Fibroblast of gingiva (primary cell): ENCODE measurements around the gene NCOR1.
"Not testable (repeated sequence)": the region's sequence is repeated elsewhere in the genome, so short reads cannot be mapped to it uniquely, and the experiment has no call there.

Source experiments
- DNase-seq: peaks from one replicate; pipeline ENCODE4 v3.0.0-alpha.2; 2011; ENCODE audit warnings: low read depth

NCOR1 gene

DNA sequence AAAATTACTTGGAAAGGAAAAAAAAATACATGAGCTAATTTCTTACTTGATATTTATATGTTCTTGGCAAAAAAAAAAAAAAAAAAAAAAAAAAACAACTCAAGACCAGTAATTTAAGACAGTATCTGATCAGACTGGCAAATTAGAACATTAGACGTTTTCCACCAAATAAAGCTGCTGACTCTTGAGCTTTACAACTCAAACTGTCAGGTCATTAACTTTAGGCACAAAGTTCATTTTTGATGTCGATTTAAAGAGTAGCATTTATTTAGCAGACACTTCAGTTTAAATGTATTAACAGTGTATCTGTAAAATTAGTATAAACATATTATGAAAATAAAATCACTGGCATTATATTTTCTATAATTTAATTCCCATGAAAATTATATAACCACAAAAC lies 66.7 kb downstream of the NCOR1 start:
- DNase-seq: no peak

DNA sequence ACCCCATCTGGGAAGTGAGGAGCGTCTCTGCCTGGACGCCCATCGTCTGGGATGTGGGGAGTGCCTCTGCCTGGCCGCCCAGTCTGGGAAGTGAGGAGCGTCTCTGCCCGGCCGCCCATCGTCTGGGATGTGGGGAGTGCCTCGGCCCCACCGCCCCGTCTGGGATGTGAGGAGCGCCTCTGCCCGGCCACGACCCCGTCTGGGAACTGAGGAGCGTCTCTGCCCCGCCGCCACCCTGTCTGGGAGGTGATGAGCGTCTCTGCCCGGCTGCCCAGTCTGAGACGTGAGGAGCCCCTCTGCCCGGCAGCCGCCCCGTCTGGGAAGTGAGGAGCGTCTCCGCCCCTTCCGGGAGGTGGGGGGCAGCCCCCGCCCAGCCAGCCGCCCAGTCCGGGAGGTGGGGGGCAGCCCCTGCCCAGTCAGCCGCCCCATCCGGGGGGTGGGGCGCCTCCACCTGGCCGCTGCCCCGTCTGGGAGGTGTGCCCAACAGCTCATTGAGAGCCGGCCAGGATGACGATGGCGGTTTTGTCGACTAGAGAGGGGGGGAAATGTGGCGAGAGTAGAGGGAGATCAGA lies 69.9 kb downstream of the NCOR1 start:
- not testable (repeated sequence) for DNase-seq

DNA sequence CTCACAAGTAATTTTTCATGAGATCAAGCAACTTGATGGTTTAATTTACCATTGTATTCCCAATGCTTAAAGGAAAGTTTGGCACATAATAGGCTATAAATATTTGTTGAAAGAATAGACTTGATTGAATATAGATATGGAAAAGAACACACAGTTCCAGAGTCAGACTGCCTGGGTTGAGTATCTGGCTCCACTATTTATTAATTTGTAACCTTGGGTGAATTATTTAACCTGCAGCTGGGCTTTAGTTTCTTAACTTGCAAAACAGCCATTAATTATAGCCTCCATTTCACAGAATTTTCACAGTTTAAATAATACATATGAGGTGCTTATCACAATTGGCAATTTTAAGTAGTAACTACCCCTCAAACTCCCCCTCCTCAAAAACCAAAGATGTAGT lies 73.6 kb downstream of the NCOR1 start:
- no peak for DNase-seq

DNA sequence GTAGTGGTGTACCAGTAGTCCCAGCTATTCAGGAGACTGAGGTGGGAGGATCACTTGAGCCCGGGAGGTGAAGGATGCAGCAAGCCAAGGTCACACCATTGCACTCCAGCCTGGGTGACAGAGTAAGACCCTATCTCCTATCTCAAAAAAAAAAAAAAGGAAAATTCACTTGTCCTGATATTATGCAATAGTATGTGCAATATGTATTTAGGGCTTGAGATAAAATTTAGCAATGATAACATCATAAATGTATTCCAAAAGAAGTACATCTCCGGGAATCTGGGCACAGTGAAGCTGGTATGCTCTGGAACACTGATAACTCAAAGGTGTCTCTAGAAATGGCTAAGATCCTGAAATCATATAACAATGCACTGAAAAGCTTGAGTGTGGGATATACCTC lies 74.5 kb downstream of the NCOR1 start:
- DNase-seq: no peak

DNA sequence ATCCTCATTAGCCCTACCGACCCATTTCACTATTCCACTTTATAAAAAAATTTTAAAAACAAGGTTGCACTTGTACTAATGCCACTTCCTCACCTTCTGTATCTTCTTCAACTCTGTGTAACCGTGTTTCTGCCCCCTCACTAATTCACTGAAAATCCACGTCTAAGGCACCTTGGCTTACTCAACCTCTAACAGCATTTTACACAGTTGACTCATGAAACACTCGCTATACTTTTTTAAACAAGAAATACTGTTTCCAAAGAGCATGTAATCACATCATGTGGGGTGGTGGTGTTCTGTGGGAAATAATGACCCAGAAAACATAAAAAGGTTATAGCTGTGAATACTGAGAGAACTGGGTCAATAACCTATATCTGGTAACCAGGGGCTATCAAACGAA lies 79.9 kb downstream of the NCOR1 start:
- DNase-seq: no peak

DNA sequence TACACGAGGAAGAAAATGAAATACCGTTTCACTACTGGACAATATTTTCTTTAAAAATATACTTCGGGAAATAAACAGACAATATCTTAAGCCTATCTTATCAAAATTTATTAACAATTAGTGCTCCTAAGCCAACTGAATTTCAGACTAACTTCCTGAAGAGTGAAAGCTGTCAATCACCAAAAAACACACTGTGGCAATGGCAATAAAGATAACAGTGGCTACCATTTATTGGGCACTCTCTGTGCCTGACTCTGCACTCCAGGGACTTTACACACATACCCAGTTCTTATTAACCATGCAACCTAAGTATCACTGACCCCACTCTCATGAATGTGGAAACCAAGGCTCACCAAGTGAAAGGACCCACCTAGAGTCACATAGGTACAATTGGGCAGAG lies 83.7 kb downstream of the NCOR1 start:
- DNase-seq: no peak

DNA sequence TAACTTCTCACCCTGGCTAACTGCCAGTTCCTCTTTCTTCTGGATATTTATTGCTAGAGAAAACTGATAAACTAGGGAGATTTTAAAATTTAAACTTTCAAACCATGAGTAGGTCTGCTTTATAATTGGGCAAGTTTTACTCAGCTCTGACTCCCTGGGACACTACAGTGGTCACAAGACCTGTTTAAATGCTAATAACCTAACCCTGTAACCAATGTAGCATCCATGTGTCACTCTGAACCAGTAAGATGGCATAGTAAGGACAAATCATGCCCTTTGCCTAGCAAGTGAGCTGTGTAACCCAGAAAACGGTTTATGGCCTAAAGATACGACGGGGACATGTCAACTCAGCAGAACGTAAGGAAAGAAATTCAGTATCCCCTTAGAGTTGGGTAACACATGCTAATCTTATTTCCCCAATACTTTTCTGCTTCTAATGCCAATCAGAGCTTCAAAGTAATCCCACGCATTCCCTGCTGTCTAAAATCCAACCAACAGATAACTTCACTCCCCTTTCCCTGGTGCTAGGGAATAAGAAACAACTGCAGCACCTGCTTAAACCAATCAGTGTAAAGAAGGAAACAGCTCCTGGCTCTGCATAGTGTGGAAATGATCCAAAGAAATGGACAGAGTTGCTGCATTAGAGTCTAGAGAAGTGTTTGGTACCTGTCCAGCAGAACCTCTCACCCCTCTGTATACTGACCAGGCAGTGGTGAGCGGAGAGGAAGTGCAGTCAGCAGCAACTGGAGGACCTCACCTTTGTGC lies 85.7 kb downstream of the NCOR1 start:
- no peak for DNase-seq

DNA sequence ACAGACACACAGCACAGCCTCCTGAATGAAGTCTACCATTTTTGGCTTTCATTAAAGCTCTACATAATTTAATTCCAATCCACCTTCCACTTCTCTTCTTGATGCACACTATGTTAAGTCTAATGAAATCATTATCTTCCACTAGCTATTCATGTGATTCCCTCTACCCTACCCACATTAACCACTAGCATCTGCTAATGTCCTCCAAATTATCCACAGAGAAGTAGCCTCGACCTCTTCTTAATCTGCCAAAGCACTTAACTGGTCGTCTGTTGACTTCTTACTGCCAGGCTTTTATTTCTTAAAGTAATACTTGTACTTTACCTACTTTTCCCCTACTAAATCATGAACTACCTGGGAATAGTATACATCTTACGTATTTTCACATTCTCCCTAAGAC lies 91.8 kb downstream of the NCOR1 start:
- DNase-seq: no peak

DNA sequence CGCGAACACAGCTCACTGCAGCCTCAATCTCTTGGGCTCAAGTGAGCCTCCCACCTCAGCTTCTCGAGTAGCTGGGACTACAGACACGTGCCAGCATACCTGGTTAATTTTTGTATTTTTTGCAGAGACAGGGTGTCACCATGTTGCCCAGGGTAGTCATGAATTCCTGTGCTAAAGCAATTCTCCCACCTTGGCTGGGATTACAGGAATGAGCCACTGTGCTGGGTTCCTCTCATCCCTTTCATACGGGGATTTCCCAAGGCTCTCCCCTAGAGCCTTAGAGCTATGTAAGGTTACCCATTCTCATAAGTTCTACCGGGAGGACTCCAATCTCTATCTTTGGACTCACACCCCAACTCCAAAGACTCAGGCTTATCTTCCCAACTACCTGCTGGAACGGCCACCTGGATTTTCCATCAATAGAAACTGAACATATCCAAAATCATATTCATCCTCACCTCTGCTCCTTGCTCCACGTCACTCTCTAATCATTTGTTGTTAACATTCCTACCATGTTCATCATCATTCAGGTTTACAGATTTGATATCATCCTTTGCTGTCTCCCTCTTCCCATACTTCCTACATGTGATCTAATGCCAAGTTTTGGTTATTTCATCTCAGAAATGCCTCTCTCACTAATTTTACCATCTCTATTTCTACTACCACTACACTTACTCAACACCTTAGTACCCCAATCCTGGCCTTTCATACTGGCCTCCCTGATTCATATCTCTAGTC lies 92.5 kb downstream of the NCOR1 start:
- DNase-seq: no peak

DNA sequence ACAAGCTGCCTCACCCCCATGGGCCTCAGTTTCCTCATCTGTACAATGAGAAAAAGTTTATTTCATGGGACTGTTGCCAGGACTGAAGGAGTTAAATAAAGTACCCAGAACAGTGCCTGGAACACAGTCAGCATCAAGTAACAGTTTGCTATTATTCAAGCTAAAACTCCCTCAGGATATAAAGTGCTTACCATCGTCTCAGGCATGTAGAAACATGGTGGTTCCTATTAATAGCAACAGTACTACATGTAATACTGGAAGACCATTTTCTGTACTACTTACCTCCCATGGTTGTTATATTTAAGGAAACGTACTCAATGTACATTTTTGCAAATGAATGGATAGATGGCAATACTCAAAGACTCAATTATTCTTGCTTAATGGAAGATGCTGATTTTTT lies 93.4 kb downstream of the NCOR1 start:
- DNase-seq: no peak

DNA sequence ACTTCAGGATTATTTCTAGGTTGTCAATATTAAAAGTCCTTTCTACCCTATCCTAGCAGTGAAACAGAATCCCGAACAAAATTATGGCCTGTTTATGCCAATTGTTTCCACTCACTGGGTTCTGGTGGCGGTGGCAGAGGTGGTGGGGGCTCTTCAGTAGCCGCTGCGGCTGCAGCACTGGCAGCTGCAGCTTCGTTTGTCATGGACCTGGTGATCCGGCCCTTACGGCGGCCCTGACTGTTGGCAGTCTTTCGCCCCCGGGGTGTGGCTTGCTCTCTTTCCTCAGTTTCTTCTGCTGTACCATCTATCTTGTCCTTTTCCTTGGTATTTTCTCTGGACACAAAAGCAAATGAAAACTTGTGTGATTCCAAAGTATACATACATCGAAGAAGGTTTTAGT lies 94.4 kb downstream of the NCOR1 start:
- no peak for DNase-seq

DNA sequence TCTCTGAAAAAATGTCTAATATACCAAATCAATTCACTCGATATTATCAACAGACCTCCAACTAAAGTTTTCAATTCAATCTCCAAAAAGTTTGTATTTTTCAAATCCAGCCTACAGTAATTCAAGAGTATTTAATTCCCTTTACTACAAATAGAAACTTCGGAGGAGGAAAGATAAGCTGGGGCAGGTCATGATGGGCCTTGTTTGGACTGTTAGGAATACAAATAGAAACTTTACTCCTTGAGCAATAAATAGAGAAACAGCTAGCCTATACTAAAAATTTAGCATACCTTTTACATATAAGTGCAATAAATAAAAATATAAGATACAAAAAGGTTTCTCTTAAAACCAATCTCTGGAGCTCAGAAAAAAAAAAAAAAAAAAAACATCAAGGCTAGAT lies 98.2 kb downstream of the NCOR1 start:
- no peak for DNase-seq

DNA sequence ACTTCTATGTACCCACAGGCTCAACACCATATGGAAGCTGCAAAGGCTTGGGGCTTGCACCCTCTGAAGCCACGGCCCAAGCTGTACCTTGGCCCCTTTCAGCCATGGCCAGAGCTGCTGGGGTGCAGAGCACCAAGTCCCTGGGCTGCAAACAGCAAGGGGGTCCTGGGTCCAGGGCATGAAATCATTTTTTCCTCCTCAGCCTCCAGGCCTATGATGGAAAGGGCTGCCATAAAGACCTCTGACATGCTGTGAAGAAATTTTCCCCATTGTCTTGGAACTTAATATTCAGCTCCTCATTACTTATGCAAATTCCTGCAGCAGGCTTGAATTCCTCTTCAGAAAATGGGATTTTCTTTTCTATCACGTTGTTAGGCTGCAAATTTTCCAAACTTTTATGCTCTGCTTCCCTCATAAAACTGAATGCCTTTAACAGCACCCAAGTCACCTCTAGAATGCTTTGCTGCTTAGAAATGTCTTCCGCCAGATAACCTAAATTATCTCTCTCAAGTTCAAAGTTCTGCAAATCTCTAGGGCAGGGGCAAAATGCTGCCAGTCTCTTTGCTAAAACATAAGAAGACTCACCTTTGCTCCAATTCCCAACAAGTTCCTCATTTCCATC lies 100.1 kb downstream of the NCOR1 start:
- DNase-seq: not testable (repeated sequence)

DNA sequence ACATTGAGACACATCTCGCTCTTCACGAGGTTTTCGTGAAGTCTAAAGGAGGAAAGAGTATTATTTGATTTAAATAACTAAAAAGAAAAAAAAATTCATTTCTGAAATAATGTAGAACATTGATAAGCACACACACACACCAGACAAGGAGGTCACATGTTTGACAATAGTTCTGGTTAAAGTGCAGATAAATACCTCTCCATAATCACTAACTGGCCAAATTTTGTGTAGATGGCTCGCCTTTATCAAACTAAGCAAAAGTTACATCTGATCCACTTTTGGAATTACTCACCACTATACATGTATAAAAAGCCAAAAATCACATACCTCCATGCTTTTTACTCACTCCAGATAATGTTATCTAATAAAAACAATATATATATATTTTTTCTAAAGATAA lies 106.5 kb downstream of the NCOR1 start:
- no peak for DNase-seq

DNA sequence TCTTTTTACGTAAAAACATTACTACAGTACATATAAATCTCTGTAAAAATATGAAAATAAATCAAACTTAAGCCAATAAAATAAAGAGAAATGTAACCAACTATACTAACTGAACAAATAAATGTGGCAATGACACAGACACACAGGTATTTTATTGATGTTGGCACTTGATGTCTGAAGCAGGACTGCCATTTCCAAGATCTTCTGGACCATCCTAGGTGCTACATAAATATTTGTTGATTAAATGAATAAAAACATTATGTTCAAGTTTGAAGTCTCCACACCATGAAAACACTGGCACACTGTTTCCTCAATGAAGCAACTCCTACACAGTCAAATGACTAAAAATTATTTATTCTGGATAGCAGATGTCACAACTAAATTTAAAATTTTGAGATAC lies 106.9 kb downstream of the NCOR1 start:
- no peak for DNase-seq

DNA sequence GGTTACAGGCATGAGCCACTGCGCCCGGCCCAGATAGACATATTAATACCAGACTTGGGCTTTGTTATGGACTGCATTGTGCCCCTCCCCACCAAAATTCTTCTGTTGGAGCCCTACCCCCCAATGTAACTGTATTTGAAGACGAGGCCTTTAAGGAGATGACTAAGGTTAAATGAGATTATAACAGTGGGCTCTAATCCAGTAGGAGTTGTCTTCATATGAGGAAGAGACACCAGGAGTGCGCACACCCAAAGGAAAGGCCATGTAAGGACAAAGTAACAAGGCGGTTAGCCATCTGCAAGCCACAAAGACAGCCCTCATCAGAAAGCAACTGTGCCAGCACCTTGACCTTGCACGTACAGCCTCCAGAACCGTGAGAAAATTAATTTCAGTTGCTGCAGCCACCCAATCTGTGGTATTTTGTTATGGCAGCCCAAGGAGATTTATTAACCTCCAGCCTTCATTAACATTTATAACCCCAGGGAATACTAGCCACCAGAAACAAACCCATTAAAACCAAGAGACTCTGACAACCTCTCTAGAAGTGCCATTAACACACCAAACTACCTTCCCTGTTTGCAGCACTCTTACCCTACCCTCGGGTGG lies 108.1 kb downstream of the NCOR1 start:
- DNase-seq: no peak

DNA sequence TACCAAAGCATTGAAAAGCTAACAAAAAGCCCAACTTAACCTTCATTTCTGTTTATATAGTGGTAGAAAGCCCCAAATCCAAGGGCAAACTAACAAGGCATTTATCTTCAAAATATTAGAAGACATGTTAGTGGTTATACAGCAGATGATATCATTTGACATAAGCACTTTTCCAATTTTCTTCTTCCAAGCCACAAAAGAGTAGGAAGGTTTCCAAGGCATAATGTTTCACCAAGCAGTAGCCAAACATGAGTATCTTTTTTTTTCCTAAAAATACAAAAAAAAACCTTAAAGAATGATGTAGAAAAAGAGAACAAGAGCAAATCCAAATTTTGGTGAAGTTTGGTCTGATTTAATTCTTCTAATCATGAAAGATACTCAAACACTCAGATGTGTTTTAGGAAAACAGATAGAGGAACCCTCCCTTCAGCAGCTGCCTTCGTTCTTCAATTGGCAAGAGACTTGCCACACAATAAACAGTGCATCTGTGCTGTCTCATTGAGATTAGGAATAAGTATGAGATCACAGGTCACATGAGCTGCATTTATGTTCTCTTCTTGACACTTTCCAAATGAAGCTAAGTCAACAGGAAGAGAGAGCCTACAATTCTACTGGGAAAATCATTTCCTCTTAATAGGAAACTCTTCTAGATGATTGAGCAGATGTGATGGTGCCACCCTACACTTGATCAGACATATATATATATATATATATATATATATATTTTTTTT lies 109.0 kb downstream of the NCOR1 start:
- peak; percentile 80 for DNase-seq

DNA sequence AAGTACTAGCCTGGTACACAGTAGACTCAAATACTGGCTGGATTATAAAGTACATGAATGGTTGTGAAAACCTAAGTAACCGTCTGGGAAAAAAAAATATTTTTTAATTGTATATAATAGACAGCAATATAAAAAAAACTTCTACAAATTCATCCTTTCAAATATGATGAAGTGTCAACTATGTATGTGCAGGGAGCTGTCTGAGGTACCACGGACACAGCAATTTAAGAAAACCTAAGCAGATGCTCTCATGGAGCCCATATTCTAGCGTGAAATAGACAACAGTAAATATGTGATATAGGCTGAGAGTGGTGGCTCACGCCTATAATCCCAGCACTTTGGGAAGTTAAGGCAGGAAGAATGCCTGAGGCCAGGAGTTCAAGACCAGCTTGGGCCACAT lies 111.1 kb downstream of the NCOR1 start:
- no peak for DNase-seq

DNA sequence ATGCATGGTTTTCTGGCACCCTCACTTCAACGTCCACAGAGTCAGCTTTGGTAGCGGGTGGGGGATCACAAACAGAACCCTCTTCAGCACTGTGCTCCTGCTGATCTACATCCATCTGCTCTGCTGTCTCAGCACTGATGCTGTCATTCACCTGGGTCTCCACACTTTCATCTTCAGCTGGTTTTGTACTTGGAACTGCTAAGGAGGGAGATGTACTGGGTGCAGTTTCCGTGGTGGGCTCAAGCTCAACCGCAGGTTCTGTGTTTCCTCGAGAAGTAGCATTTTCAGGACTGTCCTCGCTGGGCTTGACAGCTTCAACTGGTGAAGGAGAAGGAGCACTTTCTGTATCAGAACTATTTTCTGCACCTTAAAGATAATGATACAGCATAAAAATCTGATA lies 113.9 kb downstream of the NCOR1 start:
- no peak for DNase-seq

DNA sequence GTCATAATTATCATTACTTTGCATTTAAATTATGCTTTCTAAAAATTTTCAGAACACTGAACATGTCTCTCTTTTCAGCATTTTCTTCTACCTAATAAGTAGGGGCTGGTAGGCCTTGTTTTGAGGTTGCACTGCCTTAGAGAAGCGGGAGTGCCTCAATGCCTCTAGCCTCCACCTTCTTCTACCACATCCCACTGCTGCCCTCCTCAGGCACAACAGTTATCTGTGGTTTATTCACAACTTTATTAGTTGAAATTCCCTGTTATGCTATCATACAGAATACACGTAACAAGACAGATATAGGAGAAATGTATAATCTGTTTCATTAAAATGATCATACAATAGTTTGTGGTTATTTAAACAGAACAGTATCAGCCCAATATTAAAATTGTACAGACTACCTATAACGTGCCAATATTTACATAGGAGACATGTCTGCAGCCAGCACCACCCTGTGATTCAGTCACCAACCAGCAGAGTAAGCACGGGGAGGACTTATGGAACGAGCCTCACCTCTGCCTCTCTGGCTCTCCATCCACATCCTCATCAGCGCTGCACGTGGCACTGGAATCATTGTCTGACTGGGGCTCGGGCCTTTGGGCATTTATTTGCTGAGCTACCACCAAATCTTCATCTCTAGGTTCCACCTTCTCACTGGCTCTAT lies 114.5 kb downstream of the NCOR1 start:
- peak; percentile 6 for DNase-seq

DNA sequence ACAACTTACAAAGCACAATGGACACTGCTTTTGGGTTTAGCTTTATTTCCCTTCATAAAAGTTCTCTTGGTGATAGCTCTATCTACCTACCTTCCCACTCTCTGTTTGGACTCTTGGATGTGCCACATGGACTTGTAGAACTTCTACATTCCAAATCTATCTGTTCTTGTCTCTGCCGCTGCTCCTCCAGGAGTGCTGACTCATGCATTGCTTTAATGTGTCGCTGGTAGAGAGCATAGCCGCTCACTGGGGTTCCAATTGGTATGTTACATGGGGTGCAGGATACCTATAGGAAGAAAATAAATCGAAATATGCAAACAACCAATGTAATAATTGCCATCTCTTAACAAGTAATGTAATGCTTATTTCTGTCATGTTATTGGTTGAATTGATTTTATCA lies 123.6 kb downstream of the NCOR1 start:
- DNase-seq: no peak
